GM10266 (cell line): ENCODE results near the gene SERPINA12.

Experiments used
- DNase-seq: peaks from one replicate; pipeline ENCODE4 v3.0.0; 2012; ENCODE audit errors: extremely low spot score
- TF ChIP-seq, protein P1 (sequence below): IDR thresholded peaks from 2 replicates; pipeline ENCODE4 v1.5.1; 2012; ENCODE audit warnings: mild to moderate bottlenecking, low read depth; ENCODE audit not compliant: control insufficient read depth, insufficient read depth; ENCODE audit errors: missing control alignments

The SERPINA12 gene

DNA sequence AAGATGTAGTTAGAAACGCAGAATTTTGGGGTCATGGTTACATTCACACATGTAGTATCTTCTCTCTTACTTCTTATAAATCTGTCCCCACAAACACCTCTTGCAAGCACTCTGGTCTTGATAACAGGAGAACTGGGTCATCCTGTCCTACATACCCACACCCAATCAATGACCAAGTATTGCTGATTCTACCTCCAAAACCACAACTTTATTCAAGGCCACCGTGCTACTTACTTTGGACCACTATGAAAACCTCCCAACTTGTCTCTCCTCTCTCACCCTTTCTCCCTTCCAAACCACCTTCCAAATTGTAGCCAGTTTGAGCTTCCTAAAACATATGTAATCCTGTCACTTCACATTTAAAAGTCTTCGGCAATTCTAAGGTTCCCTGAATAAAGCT, 62.1 kb downstream of the SERPINA12 start:
- DNase-seq: no peak
- TF ChIP-seq, protein P1, sequence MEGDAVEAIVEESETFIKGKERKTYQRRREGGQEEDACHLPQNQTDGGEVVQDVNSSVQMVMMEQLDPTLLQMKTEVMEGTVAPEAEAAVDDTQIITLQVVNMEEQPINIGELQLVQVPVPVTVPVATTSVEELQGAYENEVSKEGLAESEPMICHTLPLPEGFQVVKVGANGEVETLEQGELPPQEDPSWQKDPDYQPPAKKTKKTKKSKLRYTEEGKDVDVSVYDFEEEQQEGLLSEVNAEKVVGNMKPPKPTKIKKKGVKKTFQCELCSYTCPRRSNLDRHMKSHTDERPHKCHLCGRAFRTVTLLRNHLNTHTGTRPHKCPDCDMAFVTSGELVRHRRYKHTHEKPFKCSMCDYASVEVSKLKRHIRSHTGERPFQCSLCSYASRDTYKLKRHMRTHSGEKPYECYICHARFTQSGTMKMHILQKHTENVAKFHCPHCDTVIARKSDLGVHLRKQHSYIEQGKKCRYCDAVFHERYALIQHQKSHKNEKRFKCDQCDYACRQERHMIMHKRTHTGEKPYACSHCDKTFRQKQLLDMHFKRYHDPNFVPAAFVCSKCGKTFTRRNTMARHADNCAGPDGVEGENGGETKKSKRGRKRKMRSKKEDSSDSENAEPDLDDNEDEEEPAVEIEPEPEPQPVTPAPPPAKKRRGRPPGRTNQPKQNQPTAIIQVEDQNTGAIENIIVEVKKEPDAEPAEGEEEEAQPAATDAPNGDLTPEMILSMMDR: no peak

DNA sequence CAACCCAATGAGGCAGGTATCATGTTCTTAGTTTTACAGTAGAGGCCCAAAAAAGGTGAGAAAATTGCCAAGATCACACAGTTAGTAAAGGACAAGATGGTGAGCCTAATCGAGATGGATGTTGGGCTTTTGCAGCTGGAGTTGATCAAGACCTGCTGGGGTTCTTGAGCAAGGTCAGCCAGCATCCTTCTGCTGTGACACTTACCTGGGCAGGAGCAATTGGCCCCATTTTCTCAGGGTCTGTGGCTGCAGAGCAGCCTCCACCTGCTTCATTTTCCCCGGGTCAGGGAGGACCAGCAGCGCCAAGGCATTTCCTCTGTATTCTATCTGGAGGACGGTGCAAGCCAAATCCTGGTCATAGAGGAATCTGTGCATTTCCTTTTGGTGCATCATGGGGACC, 63.1 kb downstream of the SERPINA12 start:
- TF ChIP-seq, protein P1: no peak
- no peak for DNase-seq

DNA sequence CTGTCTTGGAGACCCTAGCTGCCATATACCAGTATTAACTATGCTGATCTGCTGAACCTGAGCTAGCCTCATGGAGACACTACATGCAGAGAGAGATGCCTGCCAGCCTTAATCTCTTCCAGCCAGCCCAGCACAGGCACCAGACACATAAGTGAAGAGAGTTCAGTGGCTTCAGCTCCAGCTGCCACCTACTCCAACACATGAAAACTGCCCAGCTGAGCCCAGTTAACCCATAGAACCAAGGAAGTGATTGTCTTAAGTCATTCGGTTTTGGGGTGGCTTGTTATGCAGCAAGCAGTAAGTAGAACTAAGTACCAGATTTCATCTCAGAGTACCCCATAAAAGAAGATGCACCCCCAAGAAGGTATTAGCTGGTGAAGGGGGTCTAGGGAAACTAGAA, 64.3 kb downstream of the SERPINA12 start:
- TF ChIP-seq, protein P1: no peak
- no peak for DNase-seq

DNA sequence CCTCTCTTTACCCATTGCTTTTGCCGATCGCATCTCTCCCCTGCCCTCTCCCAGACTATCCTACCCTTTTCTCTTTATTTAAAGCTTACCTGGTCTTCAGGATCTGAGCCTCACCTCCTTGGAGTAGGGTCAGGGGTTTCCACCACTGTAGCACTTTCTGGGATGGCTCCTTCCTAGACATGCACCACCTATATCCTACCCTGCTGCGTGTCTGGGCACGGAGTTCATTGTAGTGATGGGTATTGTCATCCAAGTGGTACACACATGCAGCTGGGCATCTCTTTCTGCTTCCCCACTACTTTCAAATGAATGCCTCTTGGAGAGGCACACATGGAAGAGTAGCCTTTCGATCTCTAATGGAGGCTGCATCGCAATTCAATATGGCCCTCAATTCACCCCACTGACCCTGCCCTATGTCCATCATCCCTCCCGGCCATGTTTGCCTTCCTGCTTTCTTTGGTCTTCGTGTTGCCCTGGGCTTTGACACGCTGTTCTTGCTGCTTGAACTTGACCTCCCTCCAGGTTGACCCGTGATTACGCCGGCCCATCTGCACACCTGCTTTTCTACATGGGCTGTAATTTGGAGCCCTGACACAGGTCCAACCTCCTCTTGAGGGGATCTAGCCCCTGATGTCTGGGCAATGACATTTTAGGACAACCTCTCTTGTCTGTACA, 67.6 kb downstream of the SERPINA12 start:
- DNase-seq: no peak
- TF ChIP-seq, protein P1: no peak

DNA sequence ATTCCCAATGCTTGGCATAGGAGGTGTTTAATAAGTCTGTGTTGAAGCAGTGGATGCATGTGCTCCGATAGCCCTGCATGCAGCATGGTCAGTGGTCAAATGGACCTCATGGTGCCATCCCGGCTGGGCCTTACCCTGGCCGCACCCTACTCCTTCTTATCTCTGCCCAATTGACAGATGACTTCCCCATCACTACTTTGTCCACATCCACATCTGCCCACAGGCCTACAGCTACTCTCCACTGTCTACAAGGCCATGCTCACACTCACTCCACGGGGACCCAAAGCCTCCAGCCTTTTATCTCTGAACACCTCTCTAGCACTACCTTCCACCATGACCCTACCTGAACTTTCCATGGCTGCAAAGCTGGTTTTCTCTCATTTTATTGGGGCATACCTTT, 68.1 kb downstream of the SERPINA12 start:
- TF ChIP-seq, protein P1: no peak
- DNase-seq: no peak

DNA sequence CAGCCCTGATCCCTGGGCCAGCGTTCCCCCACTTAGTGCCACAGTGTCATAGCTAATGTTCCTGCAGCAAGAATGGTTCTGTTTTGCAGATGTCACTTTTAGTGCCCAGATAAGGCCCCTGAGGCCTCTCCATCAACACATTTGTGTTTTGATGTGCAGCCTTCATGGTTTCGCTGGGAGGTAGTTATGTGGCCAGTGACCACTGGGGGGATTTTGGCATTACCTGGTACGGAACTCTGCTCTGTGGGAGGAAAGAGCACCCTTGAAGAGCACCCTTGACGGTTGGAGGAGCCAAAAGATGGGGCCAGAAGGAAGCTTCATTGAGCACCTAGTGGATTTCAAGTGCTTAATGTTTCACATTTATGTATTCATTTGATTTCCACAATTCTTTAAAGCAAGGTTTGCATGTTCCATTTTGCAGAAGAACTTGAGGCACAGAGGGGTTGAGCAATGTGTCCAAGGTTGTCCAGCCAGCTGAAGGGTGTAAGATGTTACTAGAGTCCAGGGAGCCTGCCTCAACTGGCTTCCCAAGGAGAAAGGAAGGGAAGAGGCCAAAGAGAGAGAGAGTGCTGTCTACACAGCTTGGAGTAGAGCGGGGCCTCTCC, 69.7 kb downstream of the SERPINA12 start:
- DNase-seq: no peak
- TF ChIP-seq, protein P1: no peak
